Measurements from ENCODE around the gene INTS12.

INTS12 gene

DNA sequence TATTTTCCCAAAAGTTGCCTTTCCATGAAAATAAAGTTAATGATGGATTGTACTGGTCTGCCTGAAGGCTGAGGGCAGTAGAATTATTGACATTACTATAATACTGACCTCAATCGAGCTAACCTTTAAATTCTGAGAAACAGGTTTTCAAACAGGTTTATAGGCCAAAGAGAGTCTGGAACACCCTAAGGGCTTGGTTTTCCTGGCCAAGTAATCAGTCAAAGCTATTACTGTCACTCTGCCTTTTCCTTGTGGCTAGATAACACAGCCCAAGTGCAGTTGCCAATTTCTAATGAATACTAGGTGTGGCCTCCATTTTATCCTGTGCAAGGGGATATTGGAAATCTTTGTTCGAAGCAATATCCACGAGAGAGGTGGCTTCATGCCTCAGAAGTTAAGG lies 75.2 kb downstream of the INTS12 start:
- in situ Hi-C loops (cut with HindIII; ENCODE audit: low sequenced_read_pairs), result no loop called here
- DNase-seq (ENCODE audit: low read depth, low spot score), result no peak
- no peak overlapping the region for H3K4me3 ChIP-seq (ENCODE audit: low read depth, low read length)
- TF ChIP-seq, protein P1, sequence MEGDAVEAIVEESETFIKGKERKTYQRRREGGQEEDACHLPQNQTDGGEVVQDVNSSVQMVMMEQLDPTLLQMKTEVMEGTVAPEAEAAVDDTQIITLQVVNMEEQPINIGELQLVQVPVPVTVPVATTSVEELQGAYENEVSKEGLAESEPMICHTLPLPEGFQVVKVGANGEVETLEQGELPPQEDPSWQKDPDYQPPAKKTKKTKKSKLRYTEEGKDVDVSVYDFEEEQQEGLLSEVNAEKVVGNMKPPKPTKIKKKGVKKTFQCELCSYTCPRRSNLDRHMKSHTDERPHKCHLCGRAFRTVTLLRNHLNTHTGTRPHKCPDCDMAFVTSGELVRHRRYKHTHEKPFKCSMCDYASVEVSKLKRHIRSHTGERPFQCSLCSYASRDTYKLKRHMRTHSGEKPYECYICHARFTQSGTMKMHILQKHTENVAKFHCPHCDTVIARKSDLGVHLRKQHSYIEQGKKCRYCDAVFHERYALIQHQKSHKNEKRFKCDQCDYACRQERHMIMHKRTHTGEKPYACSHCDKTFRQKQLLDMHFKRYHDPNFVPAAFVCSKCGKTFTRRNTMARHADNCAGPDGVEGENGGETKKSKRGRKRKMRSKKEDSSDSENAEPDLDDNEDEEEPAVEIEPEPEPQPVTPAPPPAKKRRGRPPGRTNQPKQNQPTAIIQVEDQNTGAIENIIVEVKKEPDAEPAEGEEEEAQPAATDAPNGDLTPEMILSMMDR (IDR thresholded peaks at IDR 0.05; ENCODE audit: low read depth, low read length), result no peak

Measured in astrocyte of the spinal cord (primary cell).